ENCODE data around the gene DNAH9. TPM values are rescaled to one million over a fixed set of nuclear protein-coding genes. Genes with fewer than 3 reads are reported as not detected.

DNAH9 gene
- polyA plus RNA-seq, 2 of the 4 experiments (the other 2 are of a cell fraction): 0.03 to 0.04 TPM

GRCh38 chr17:11990363-11990983, 392.2 kb downstream of the DNAH9 start:
- H3K27ac ChIP-seq: no peak overlapping the region
- no peak for TF ChIP-seq NR3C1 (IDR thresholded peaks at IDR 0.05)
- no peak for TF ChIP-seq ESRRA (IDR thresholded peaks at IDR 0.05; ENCODE audit: borderline replicate concordance, low read length)
- no peak for TF ChIP-seq HES2 (IDR thresholded peaks at IDR 0.05)
- TF ChIP-seq RNF2 (IDR thresholded peaks at IDR 0.05; ENCODE audit: borderline replicate concordance, low read depth): no peak
- TF ChIP-seq FOSL2 (IDR thresholded peaks at IDR 0.05): no peak
- no peak for TF ChIP-seq FOSL2 (CRISPR knock-in tag; IDR thresholded peaks at IDR 0.05)
- TF ChIP-seq ZC3H11A (IDR thresholded peaks at IDR 0.05): no peak
- no peak for TF ChIP-seq CEBPB (IDR thresholded peaks at IDR 0.05)
- no peak for TF ChIP-seq POLR2AphosphoS2 (conservative IDR thresholded peaks at IDR 0.05; ENCODE audit: low read length)
- TF ChIP-seq MYC (IDR thresholded peaks at IDR 0.05; ENCODE audit: borderline replicate concordance, low read length): no peak
- TF ChIP-seq EHMT2 (IDR thresholded peaks at IDR 0.05; ENCODE audit: low read depth): no peak
- TF ChIP-seq MAX (IDR thresholded peaks at IDR 0.05): no peak
- TF ChIP-seq ATOH8 (CRISPR knock-in tag; IDR thresholded peaks at IDR 0.05; ENCODE audit: low read depth): no peak
- TF ChIP-seq ELK1 (IDR thresholded peaks at IDR 0.05; ENCODE audit: low read depth, low read length): no peak
- TF ChIP-seq SMC3 (IDR thresholded peaks at IDR 0.05): no peak
- TF ChIP-seq CTCF (IDR thresholded peaks at IDR 0.05): no peak
- no peak for TF ChIP-seq ZNF302 (CRISPR knock-in tag; IDR thresholded peaks at IDR 0.05)
- TF ChIP-seq HMGXB4 (CRISPR knock-in tag; IDR thresholded peaks at IDR 0.05; ENCODE audit: borderline replicate concordance): no peak
- TF ChIP-seq MAZ (IDR thresholded peaks at IDR 0.05; ENCODE audit: borderline replicate concordance, low read depth, low read length): no peak
- TF ChIP-seq KDM1A (IDR thresholded peaks at IDR 0.05; ENCODE audit: low read depth): no peak
- ChIA-PET POLR2A (no interaction called here), CTCF (interaction anchor here (1.1 to 1.9 kb wide), 3 partner anchors 7 to 346 kb away, joined by 3 to 5 read pairs (median 5); no protein-coding TSS in a partner anchor)
- no peaks in the 10 kb centered on the region for H3K9me3 ChIP-seq
- FAIRE-seq (no peak), ATAC-seq (no peak), DNase-seq (ENCODE audit: low read depth in 1 of 2, low spot score in 1 of 2) (no peak)
- H3K4me3 ChIP-seq: no peak overlapping the region
- no peak overlapping the region for H3K4me2 ChIP-seq
- no peaks in the 10 kb centered on the region for H3K4me1 ChIP-seq
- 82% methylated on average over 7 of the region's 7 CpGs for WGBS (ENCODE audit: missing lambda C conversion rate)

GRCh38 chr17:11991461-11991860, 393.2 kb downstream of the DNAH9 start:
- TF ChIP-seq ZNF302 (CRISPR knock-in tag; IDR thresholded peaks at IDR 0.05): no peak
- Histone ChIP-seq H3K27ac (no peak overlapping the region), H3K9me3 (no peaks in the 10 kb centered on the region), H3K4me2 (no peak overlapping the region), H3K4me3 (no peak overlapping the region), H3K4me1 (peaks cover 8% of the 10 kb centered on the region)
- FAIRE-seq (no peak), ATAC-seq (no peak), DNase-seq (ENCODE audit: low read depth in 1 of 2, low spot score in 1 of 2) (no peak)
- 65% methylated on average over 4 of the region's 4 CpGs for WGBS (ENCODE audit: missing lambda C conversion rate)
- ChIA-PET CTCF (interaction anchor here (0.7 to 2.1 kb wide), 10 partner anchors 8 to 1373 kb away, joined by 3 to 5 read pairs (median 4); no protein-coding TSS in a partner anchor), POLR2A (no interaction called here)
